Activated T-cell treated with anti-CD3 and anti-CD28 coated beads for 24 hours (primary cell): ENCODE data around the gene PCNX2.

Experiments used
- DNase-seq: peaks from one replicate; pipeline ENCODE4 v3.0.0-alpha.2; 2020; ENCODE audit warnings: low read depth

PCNX2 gene

DNA sequence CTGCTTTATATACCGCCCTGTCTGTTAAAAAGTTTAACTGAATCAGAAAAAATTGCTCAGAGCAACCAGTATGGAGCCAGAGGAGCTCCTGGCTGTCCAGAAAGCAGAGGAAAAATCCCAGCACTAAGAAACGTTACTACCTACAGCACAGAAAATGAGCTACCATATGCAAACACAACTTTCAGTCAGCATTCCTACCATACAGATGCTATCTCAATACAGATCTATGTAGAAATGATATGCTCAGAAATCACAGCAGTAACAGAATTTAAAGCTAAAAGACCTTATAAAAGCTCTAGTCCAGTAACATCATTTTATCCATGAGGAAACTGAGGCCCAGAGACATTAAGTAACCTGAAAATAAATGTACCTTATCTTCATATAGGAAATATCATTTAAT lies 38.7 kb downstream of the PCNX2 start:
- DNase-seq = no peak

DNA sequence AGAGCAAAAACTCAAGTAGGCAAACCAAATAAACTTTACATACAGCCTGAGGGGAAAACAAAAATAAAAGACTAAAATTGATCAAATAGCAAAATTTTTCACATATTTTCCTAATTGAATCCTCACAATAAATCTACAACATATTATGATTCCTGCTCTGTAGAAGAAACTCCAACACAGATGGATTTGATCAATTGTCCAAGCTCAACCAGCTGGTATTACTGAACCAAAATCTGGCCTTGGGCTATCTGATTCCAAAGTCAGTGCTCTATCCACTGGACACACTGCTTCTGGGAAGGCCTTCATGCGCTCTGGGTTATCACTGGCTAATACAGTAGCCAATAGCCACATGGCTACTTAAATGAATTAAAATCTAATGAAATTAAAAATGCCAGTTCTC lies 39.3 kb downstream of the PCNX2 start:
- DNase-seq = no peak

DNA sequence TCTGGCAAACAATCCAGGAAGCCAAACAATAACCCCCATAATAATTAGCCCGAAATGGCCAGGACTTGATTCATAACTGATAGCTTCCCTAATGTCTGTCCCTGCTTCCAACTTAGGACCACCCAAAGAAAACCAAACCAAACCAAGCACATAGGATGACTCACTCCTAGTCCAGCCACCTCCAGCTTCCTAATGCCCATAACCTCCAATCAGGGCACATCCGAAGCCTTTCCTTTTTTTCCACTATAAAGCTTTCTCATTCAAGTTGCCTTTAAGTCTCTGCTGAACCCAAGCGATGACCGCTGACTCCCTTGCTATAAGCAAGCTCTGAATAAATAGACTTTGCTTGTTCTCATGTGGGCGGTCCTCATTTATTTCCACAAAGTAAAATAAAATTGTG lies 40.4 kb downstream of the PCNX2 start:
- no peak for DNase-seq

- DNase-seq = no peak
Observed at GRCh38 chr1:233253832-233254331, 41.6 kb downstream of the PCNX2 start.

DNA sequence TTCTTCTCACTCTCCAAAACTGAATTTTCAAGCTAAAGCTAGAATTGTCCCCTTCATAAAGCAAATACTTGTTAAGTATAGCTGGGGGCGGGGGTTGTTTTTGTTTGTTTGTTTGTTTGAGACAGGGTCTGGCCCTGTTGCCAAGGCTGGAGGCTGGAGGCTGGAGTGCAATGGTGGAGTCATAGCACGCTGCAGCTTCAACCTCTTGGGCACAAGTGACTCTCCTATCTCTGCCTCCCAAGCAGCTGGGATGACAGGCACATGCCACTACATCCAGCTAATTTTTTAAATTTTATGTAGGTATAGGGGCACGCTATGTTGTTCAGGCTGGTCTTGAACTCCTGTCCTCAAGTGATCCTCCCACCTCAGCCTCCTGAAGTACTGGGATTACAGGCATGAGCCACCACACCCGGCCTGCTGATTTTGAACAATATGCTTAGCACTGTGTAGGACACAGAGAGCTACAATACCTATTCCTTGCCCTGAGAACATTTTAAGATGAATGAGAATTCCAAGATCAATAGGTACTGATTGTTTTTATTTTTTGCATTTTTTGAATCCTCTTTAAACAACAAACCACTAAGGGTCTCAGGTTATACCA lies 42.2 kb downstream of the PCNX2 start:
- no peak for DNase-seq

- DNase-seq = no peak
Observed at GRCh38 chr1:233252441-233252840, 43.1 kb downstream of the PCNX2 start.

DNA sequence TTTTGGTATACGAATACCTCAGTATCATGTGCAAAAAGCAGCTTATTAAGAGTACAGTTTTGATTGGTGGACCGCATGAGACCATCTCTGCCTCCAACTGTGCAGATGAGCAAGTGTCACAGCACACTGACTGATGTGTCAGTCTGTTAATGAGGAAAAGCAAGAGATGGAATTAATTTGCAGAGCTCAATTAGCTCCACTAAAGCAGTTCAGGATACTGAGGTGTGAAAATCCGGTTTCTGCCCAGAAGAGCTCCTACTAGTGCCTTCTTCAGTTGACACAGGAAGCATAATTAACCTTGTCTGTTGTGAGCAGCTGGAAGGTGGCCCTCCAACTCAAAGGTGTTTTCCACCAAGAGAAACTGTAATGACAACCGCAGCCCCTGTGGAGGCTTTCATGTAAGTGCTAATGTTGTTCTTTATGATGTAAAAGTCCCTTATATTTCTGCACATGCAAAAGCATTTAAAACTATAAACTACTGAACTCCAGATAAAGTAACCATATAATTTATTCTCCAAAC lies 44.3 kb downstream of the PCNX2 start:
- no peak for DNase-seq

- no peak for DNase-seq
Observed at GRCh38 chr1:233248014-233248413, 47.5 kb downstream of the PCNX2 start.

GRCh38 chr1:233246965-233247364 lies 48.6 kb downstream of the PCNX2 start:
- DNase-seq = no peak

- no peak for DNase-seq
Observed at GRCh38 chr1:233245191-233245765, 50.2 kb downstream of the PCNX2 start.

DNA sequence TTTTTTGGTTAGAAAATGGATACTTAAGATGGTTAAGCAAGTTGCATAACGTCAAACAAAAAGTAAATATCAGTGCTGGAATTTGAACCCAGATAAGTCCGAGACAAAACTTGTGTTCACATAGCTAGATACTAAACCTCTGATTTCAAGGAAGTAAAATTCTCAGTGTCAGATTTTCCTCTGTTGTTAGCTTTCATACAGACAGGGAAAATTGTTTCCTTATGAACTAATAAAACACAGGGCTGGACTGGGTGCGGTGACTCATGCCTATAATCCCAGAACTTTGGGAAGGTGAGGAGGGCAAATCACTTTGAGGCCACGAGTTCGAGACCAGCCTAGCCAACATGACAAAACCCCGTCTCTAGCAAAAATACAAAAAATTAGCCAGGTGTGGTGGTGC lies 51.3 kb downstream of the PCNX2 start:
- DNase-seq = no peak

- DNase-seq = no peak
Observed at GRCh38 chr1:233242827-233243483, 52.6 kb downstream of the PCNX2 start.

GRCh38 chr1:233241759-233242158 lies 53.8 kb downstream of the PCNX2 start:
- no peak for DNase-seq

- no peak for DNase-seq
Observed at GRCh38 chr1:233240829-233241682, 54.5 kb downstream of the PCNX2 start.

- no peak for DNase-seq
Observed at GRCh38 chr1:233240371-233240770, 55.2 kb downstream of the PCNX2 start.

GRCh38 chr1:233238884-233239431 lies 56.6 kb downstream of the PCNX2 start:
- DNase-seq = no peak

- DNase-seq = no peak
Observed at GRCh38 chr1:233237647-233238046, 57.9 kb downstream of the PCNX2 start.

DNA sequence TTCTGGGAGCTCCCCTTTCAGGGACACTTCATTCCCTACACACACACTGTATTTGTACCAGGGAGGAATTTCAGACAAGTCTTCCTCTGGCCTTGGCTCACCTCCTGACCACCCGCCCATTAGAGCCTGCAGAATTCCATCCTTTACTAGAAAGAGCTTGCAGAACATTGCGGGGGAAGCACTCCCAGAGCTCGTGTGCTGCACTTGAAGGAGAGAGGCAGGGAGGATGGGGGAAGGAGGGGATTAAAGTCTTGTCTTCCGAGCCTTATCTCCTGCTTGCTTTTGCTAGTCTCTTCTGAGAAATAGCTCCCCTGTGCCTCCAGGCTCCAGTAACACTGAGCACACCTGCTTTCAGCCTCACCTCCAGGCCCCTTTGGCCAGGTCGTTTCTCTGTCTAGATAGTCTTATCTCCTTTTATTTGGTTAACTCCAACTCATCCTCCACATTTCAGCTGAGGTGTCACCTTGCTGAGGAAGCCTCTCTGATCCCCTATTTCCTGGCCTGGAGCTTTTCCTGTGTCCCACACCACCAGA lies 62.0 kb downstream of the PCNX2 start:
- DNase-seq = no peak

- no peak for DNase-seq
Observed at GRCh38 chr1:233230011-233230410, 65.5 kb downstream of the PCNX2 start.

DNA sequence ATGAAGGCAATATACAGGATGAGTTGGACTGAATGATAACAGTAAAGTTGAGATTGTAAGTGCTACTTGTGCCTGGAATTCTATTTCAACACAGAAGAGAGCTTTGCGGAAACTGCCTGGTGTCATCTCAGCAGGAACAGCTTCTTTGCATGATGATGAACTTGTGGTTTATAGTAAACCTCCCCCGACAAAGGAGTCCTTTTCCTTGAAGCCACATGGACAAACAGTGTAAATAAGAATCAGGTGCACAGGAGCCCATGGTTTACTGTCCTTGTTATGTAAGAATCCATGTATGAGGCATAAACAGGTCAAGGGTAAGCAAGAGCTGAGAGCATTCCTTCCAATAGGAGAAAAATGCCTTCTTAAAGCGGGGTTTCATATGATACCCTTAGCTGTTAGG lies 66.2 kb downstream of the PCNX2 start:
- DNase-seq = no peak

GRCh38 chr1:233227930-233228465 lies 67.5 kb downstream of the PCNX2 start:
- no peak for DNase-seq

DNA sequence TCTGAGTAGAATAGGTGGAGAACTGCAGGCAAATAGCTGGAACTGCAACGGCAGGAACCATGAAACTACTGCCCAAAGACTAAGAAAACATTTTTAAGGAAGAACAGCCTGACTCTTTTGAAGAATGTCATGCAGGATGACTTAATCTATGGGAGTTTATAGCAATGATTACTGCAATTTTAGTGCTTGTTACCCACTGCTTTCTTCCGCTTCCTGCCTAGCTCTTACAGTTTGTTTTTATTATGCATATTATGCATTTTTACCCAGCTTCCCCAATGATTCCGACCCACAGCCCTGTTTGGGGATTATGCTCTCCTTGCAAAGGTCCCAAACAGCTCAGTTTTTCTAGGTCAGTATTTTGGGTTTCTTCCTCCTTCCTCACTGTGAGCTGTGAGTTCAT lies 71.2 kb downstream of the PCNX2 start:
- DNase-seq = no peak
